NCI-H2227 (cell line): ENCODE data around the gene KIF2C.
"Not testable (repeated sequence)": the region's sequence is repeated elsewhere in the genome, so short reads cannot be mapped to it uniquely, and the experiment has no call there.

Experiments used
- DNase-seq: peaks from one replicate; lab custom pipeline; 2025; ENCODE audit not compliant: unreplicated experiment; lab: John Stamatoyannopoulos, UW

The KIF2C gene

GRCh38 chr1:44810101-44810761 is 70.6 kb downstream of the KIF2C start:
- no peak for DNase-seq

DNA sequence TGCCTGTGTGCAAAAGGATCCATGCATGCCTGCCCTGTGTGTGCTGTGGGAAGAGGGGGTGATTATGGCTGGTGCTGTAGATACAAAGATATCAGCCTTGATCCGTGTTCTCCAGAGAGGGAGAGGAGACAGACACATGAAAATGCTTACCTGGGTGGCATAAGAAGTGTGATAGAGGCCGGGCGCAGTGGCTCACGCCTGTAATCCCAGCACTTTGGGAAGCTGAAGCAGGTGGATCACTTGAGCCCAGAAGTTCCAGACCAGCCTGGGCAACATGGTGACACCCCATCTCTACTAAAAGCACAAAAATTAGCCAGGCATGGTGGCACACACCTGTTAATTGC is 71.1 kb downstream of the KIF2C start:
- DNase-seq: not testable (repeated sequence)

DNA sequence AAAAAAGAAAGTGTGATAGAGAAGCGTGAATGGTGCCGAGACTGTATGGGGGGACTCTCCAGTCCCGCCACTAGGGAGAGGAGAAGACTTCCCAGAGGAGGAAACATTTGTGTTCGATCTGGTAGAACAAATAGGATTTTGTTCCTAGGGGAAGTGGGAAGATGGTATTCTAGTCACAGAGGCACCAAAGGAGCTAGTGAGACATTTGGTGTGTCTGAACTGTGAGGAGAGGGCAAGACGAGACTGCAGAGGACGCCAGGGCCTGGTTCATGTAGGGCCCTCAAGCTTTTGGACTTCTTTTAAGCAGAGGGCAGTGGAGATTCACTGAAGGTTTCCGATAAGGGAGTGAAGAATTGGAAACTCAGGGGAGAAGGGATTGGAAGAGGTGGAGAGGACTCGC is 71.6 kb downstream of the KIF2C start:
- no peak for DNase-seq

DNA sequence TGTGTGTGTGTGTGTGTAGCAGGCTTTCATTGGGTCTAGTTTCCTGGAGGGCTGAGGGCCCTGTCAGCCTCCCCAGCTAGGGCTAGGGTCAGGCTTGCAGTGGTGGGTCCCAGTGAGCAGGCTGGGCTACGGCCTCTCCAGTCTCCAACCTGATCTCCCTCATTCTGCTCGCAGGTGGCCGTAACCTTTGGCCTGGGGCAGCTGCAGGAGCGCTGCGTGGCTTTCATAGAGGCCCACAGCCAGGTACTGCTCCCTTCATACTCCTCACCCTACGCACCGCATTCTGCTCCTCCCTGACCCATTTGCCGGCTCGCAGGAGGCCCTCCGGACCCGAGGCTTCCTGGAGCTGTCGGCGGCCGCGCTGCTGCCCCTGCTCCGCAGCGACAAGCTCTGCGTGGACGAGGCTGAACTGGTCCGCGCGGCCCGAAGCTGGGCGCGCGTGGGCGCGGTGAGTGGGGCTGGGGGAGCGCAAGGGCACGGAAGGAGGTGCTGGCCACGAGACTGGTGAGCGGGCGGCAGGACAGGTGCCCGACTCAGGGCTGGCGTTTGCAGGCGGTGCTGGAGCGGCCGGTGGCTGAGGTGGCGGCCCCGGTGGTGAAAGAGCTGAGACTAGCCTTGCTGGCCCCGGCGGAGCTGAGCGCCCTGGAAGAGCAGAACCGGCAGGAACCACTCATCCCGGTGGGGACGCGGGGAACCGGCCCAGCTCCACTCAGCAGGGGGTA is 73.3 kb downstream of the KIF2C start:
- no peak for DNase-seq

- DNase-seq: not testable (repeated sequence)
Measured at GRCh38 chr1:44815926-44816325, 76.3 kb downstream of the KIF2C start.

GRCh38 chr1:44817307-44817706 is 77.7 kb downstream of the KIF2C start:
- DNase-seq: no peak
